Immature natural killer cell (primary cell): ENCODE data around the gene STX5. TPM values are rescaled to one million over a fixed set of nuclear protein-coding genes. Genes with fewer than 3 reads are reported as not detected.
"Not testable (repeated sequence)": the region's sequence is repeated elsewhere in the genome, so short reads cannot be mapped to it uniquely, and the experiment has no call there.

ENCODE experiments used
- DNase-seq, 3 donors: peaks; one replicate each; pipeline ENCODE4 v3.0.0; 2022; ENCODE audit warnings: mixed read lengths in 1 of 3
- H3K27ac Mint-ChIP-seq, 6 donors: one replicate each; pipeline ENCODE4 v1.8.0; 2020; ENCODE audit warnings: mixed read lengths in 6 of 6, mild to moderate bottlenecking in 5 of 6, inconsistent platforms in 4 of 6, moderate library complexity in 3 of 6
- H3K27me3 Mint-ChIP-seq, 3 donors: one replicate each; pipeline ENCODE4 v1.8.0; 2020 to 2021; ENCODE audit warnings: low read depth in 3 of 3, mild to moderate bottlenecking in 3 of 3, mixed read lengths in 3 of 3, moderate library complexity in 3 of 3, inconsistent platforms in 1 of 3
- H3K36me3 Mint-ChIP-seq, 3 donors: one replicate each; pipeline ENCODE4 v1.8.0; 2020; ENCODE audit warnings: mixed read lengths in 3 of 3, inconsistent platforms in 2 of 3, mild to moderate bottlenecking in 2 of 3
- H3K4me1 Mint-ChIP-seq, 2 donors: one replicate each; pipeline ENCODE4 v1.8.0; 2020; ENCODE audit warnings: inconsistent platforms in 2 of 2, mild to moderate bottlenecking in 2 of 2, mixed read lengths in 2 of 2, moderate library complexity in 1 of 2
- H3K4me3 Mint-ChIP-seq, 5 donors: one replicate each; pipeline ENCODE4 v1.8.0; 2020; ENCODE audit warnings: mild to moderate bottlenecking in 5 of 5, mixed read lengths in 5 of 5, inconsistent platforms in 3 of 5, moderate library complexity in 3 of 5
- H3K9me3 Mint-ChIP-seq, 6 donors: one replicate each; pipeline ENCODE4 v1.8.0; 2020; ENCODE audit warnings: mild to moderate bottlenecking in 6 of 6, mixed read lengths in 6 of 6, inconsistent platforms in 4 of 6, moderate library complexity in 3 of 6
- polyA plus RNA-seq, 3 donors: library from polyadenylated mRNA; unstranded; fragments of 300-500 nt; fragmentation: Illumina TruSeq; gene quantifications; one replicate each; pipeline ENCODE4 v1.2.3, GENCODE V29; 2021

STX5 gene
- polyA plus RNA-seq, 3 donors from 2014 or later = 46.9 to 47.7 (median 47.6) TPM

- no peak overlapping the region for H3K4me3 Mint-ChIP-seq
- peak overlapping the region in 4 of 6 donors; percentile 41 to 69 (median 60) for H3K27ac Mint-ChIP-seq
- no peaks in the 10 kb centered on the region for H3K9me3 Mint-ChIP-seq
- peaks cover 35 to 45% of the 10 kb centered on the region in 2 donors for H3K4me1 Mint-ChIP-seq
- peaks cover 5 to 34% (median 14%) of the 10 kb centered on the region in 3 donors for H3K36me3 Mint-ChIP-seq
- DNase-seq = no peak
- H3K27me3 Mint-ChIP-seq = peaks cover 10 to 14% (median 11%) of the 10 kb centered on the region in 3 donors
These were observed 19.3 kb upstream of the STX5 start for GRCh38 chr11:62850911-62851806.

GRCh38 chr11:62847767-62848314, 16.0 kb upstream of the STX5 start:
- Mint-ChIP-seq H3K4me1 (peaks cover 3 to 11% of the 10 kb centered on the region in 2 donors), H3K36me3 (peaks cover 2 to 11% (median 2%) of the 10 kb centered on the region in 3 donors), H3K9me3 (no peaks in the 10 kb centered on the region), H3K4me3 (no peak overlapping the region), H3K27me3 (no peaks in the 10 kb centered on the region), H3K27ac (no peak overlapping the region)
- DNase-seq = no peak

GRCh38 chr11:62846177-62846576, 14.3 kb upstream of the STX5 start:
- DNase-seq = no peak
- Mint-ChIP-seq H3K36me3 (no peaks in the 10 kb centered on the region), H3K4me1 (peaks cover 0 to 1% of the 10 kb centered on the region in 2 donors), H3K27me3 (no peaks in the 10 kb centered on the region), H3K4me3 (no peak overlapping the region), H3K9me3 (no peaks in the 10 kb centered on the region), H3K27ac (no peak overlapping the region)

- Mint-ChIP-seq H3K36me3 (no peaks in the 10 kb centered on the region), H3K27me3 (peaks cover 0 to 6% (median 5%) of the 10 kb centered on the region in 3 donors), H3K4me3 (no peak overlapping the region), H3K4me1 (peaks cover 7 to 19% of the 10 kb centered on the region in 2 donors), H3K27ac (peak overlapping the region in 1 of 6 donors; percentile 30), H3K9me3 (no peaks in the 10 kb centered on the region)
- DNase-seq = no peak
These were observed 12.3 kb upstream of the STX5 start for GRCh38 chr11:62844154-62844553.

DNA sequence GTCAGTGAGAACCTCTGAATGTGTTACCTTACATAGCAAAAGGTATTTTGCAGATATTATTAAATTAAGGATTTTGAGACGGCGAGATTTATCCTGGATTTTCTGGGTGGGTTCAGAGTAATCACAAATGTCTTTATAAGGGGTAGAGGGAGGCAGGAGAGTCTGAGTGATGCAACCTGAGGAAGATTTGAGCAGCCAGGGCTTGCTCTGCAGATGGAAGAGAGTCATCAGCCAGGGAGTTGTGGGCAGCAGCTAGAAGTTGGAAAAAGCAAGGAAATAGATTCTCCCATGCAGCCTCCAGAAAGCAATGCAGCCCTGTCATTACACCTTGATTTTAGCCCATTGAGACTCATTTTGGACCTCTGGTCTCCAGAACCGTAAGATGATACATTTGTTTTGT, 11.6 kb upstream of the STX5 start:
- Mint-ChIP-seq H3K4me1 (peaks cover 14 to 25% of the 10 kb centered on the region in 2 donors), H3K27ac (peak overlapping the region in 2 of 6 donors; percentile 48 to 69), H3K4me3 (peak overlapping the region in 3 of 5 donors; percentile 11 to 58 (median 27)), H3K9me3 (no peaks in the 10 kb centered on the region), H3K27me3 (peaks cover 0 to 7% (median 5%) of the 10 kb centered on the region in 3 donors), H3K36me3 (no peaks in the 10 kb centered on the region)
- DNase-seq = no peak

DNA sequence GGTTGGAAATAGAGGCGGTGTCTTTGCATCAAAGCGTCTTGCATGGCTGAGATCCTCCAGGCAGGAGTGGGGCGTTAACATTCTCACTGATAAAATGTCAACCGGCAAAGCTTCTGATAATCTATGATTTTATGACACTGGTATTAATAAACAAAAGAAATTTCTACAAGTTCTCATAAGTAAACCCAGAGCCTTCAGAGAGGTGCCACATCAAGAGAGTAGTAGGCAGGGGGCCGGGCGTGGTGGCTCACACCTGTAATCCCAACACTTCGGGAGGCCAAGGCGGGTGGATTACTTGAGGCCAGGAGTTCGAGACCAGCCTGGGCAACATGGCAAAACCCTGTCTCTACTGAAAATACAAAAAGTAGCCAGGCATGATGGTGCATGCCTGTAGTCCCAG, 11.0 kb upstream of the STX5 start:
- not testable (repeated sequence) for H3K9me3 Mint-ChIP-seq, H3K27me3 Mint-ChIP-seq, DNase-seq, H3K27ac Mint-ChIP-seq, H3K4me3 Mint-ChIP-seq, H3K36me3 Mint-ChIP-seq
- H3K4me1 Mint-ChIP-seq = peaks cover 15 to 25% of the 10 kb centered on the region in 2 donors

GRCh38 chr11:62842171-62842741, 10.4 kb upstream of the STX5 start:
- peaks cover 0 to 3% (median 3%) of the 10 kb centered on the region in 3 donors for H3K36me3 Mint-ChIP-seq
- peaks cover 21 to 29% of the 10 kb centered on the region in 2 donors for H3K4me1 Mint-ChIP-seq
- H3K4me3 Mint-ChIP-seq = no peak overlapping the region
- H3K27ac Mint-ChIP-seq = no peak overlapping the region
- H3K27me3 Mint-ChIP-seq = peaks cover 0 to 7% (median 5%) of the 10 kb centered on the region in 3 donors
- H3K9me3 Mint-ChIP-seq = no peaks in the 10 kb centered on the region
- DNase-seq = peak; percentile 32 to 46 (median 42)

DNA sequence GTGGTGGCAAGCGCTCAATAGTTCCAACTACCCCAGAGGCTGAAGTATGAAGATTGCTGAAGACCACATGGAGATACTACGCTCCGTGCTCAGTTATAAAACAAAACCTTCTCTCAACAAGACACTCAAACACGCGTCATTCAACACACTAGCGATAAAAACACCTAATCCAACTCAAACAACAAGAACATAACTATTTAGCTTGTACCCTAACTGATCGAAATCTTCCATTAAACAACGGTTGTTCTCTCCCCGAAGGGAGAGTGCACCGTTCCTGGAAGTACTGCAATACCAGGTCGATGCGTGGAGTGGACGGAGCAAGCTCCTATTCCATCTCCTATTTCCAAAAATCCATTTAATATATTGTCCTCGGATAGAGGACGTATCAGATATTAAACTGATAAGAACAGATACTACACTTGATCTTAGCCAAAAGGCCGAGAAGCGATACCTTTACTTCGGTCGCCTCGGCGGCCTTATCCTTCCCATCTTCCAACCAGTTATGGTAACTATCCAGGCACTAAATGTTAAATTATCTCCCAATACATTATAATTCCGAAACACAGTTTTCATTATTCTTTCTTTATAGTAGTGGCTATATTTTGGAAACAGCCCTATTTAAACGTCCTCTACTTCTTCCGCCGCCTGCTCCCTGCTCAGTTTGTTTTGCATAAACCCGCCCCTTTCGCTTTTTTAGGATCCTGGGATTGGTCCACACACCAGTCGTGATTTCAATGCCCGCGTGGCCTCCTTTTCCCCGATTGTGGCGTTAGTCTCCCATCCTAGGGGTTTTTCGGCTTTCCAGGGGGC, 9.7 kb upstream of the STX5 start:
- Mint-ChIP-seq H3K4me3 (no peak overlapping the region), H3K4me1 (peaks cover 22 to 31% of the 10 kb centered on the region in 2 donors), H3K9me3 (no peaks in the 10 kb centered on the region)

GRCh38 chr11:62840721-62841360, 9.0 kb upstream of the STX5 start:
- H3K27ac Mint-ChIP-seq, H3K36me3 Mint-ChIP-seq, H3K27me3 Mint-ChIP-seq, H3K9me3 Mint-ChIP-seq, H3K4me3 Mint-ChIP-seq: not testable (repeated sequence)
- DNase-seq = peak; percentile 89 to 93 (median 92)
- H3K4me1 Mint-ChIP-seq = peaks cover 22 to 33% of the 10 kb centered on the region in 2 donors

More for the DNA sequence above, 9.7 kb upstream of the STX5 start:
- Mint-ChIP-seq H3K27ac (no peak overlapping the region), H3K36me3 (peaks cover 0 to 5% (median 3%) of the 10 kb centered on the region in 3 donors), H3K27me3 (peaks cover 0 to 7% (median 5%) of the 10 kb centered on the region in 3 donors)
- peak; percentile 87 to 94 (median 93) for DNase-seq

DNA sequence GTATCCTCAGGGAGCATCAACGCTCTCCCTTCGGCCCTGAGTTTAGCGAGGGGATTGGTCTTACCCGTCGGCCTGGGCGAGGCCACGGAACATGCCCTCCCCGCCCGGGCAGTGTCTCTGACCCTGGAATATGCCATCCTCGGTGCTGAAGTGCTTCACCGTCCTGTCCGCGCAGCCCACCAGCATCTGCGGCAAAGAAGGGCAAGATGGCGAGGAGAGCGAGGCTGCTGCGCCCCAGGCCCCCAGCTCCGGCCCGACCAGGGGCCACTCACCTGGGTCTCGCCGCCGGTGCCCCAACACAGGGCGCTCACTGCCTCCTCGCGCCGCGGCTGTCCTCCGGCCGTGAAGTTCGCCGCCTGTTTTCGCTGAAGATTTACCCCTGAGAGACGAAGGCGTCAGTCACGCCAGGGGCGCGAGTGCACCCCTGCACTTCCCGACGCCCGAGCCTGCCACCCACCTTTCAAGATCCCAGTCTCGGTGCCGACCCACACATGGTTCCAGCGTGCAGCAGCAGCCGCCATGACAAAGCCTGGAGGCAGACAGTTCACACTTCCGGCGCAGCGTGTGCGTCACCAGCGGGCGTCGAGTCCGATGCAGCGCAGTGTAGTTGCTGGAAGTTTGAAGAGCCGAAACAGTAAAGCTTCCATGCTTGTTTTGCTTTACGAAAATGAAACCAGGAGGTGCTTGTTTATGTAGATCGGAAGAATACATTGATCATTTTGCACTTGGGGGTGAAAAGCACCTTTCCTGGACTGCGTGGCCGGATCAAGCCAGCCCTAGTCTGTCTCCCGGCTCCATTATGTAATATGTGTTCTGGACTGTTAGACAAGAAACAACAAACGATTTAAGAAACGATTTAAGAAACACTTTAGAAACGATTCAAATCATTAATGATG, 7.4 kb upstream of the STX5 start, which contains the start of gene WDR74:
Gene WDR74 (minus strand): TSS at position 541 of the 896 bp plus-strand sequence. CDS start 20 bp downstream, at position 521.
- peak within 1 kb of the TSS in 1 of 5 donors; percentile 21 for H3K4me3 Mint-ChIP-seq
- peak within 1 kb of the TSS in 1 of 6 donors; percentile 87 for H3K27ac Mint-ChIP-seq
- peak; percentile 88 to 91 (median 90) for DNase-seq

GRCh38 chr11:62835336-62835735, 3.5 kb upstream of the STX5 start:
- DNase-seq = no peak
- Mint-ChIP-seq H3K4me3 (peak overlapping the region in 1 of 5 donors; percentile 25), H3K4me1 (peaks cover 46 to 53% of the 10 kb centered on the region in 2 donors), H3K36me3 (peaks cover 3 to 15% (median 4%) of the 10 kb centered on the region in 3 donors), H3K9me3 (no peaks in the 10 kb centered on the region), H3K27me3 (peaks cover 5 to 17% (median 13%) of the 10 kb centered on the region in 3 donors), H3K27ac (peak overlapping the region in 1 of 6 donors; percentile 51)

More for the DNA sequence above, 7.4 kb upstream of the STX5 start, which contains the start of gene WDR74:
- Mint-ChIP-seq H3K27me3 (peaks cover 0 to 7% (median 7%) of the 10 kb centered on the region in 3 donors), H3K4me1 (peaks cover 28 to 33% of the 10 kb centered on the region in 2 donors), H3K9me3 (no peaks in the 10 kb centered on the region), H3K36me3 (peaks cover 3 to 15% (median 4%) of the 10 kb centered on the region in 3 donors)
